GM23248 (cell line): ENCODE data around the gene BLOC1S1.

Source experiments
- EZH2 ChIP-seq: fragments of 200-600 bp; sonication (generic); IDR thresholded peaks from 2 replicates; pipeline ENCODE4 v1.6.1; 2018; ENCODE audit warnings: antibody characterized with exemption, mild to moderate bottlenecking; ENCODE audit not compliant: insufficient read depth, poor library complexity, severe bottlenecking
- EZH2phosphoT487 ChIP-seq: fragments of 200-600 bp; sonication (generic); IDR thresholded peaks from 2 replicates; pipeline ENCODE4 v1.6.1; 2018; ENCODE audit warnings: antibody characterized with exemption, moderate library complexity, mild to moderate bottlenecking, low read depth; ENCODE audit not compliant: insufficient read depth

DNA sequence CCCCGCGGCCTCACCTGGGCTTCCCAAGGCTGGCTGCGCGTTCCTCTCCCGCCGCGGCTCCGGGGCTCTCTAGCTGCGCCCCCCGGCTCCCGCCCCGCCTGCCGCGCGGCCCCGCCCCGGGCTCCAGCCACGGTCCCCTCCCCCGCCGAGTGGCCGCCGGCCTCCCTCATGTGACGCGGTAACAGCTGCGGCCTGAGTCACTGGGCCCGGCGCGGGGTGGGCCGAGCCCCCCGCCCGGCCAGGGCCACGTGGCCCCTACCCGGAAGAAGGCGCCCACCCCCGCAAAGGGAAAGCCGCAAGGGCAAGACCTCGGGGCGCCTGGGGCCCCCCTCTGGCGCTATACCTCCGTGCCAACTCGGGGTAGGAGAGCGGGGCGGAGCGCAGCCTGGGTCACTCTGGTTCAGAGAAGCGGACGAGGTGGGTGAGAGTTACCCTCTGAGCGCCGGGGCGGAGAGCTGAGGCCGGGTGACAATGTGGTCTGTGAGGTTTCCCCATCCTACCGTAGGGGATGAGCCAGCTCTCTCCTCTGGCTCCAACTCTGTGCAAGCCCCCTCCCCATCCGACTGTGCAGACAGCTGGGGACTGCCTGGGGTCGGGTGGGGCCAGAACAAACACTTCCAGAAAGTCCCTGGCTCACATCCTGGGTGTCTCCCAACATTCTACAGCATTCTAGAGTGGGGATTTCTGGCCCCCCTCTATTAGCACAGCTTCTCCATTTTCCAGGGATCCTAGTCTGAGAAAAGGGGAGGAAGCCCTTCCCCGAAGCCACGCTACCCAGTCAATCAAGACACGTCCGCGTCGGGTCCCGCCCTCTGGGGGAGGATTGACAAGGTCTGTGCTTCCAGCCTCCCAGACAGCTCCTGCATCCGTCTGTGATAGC lies 13.3 kb downstream of the BLOC1S1 start, which contains the start of gene CD63:
- TF ChIP-seq EZH2 (no peak), EZH2phosphoT487 (no peak)
